Right ventricle myocardium superior (tissue), 1 donor: ENCODE measurements around the gene ALPI. TPM values are rescaled to one million over a fixed set of nuclear protein-coding genes. Genes with fewer than 3 reads are reported as not detected.

ENCODE experiments used
- ATAC-seq: fragments of 200-7000 bp; cut with Tn5 transposase; one replicate; pipeline ENCODE4 v1.9.1; 2020; ENCODE audit warnings: mild to moderate bottlenecking; ENCODE audit not compliant: poor library complexity
- DNase-seq: peaks from one replicate; pipeline ENCODE4 v3.0.0-alpha.2; 2020
- intact Hi-C: fragments of 100-400 bp; cut with DNase I; formaldehyde crosslinking; loops from one replicate; pipeline ENCODE4 v1.11.2; 2022
- total RNA-seq: library from RNA; stranded (reverse); fragmentation: NEBNext Ultra II Directional; extraction: Animal tissue kit (Norgen Biotek cat#: 25700); gene quantifications from one replicate; pipeline ENCODE4 v1.2.1, GENCODE V29; 2021
- donor health status: DM: no; HTN: yes; CAD: no; lungs with severe emphysema.

The ALPI gene
- total RNA-seq, 1 donor from 2014 or later = not detected

GRCh38 chr2:232504438-232504837, 48.5 kb downstream of the ALPI start:
- no peak for ATAC-seq
- intact Hi-C loops = no loop called here
- DNase-seq = no peak

- intact Hi-C loops = no loop called here
- no peak for ATAC-seq
- no peak for DNase-seq
Observed at GRCh38 chr2:232505856-232506255, 49.9 kb downstream of the ALPI start.

GRCh38 chr2:232506709-232507108, 50.8 kb downstream of the ALPI start:
- no peak for ATAC-seq
- DNase-seq = no peak
- intact Hi-C loops = no loop called here

- intact Hi-C loops = no loop called here
- ATAC-seq = no peak
Observed at GRCh38 chr2:232508251-232508650, 52.3 kb downstream of the ALPI start.

More at GRCh38 chr2:232508251-232508650, 52.3 kb downstream of the ALPI start:
- DNase-seq = no peak

Other genes starting within 250 kb of the ALPI start
- gene ALPP, start 77.4 kb upstream of the ALPI start, total RNA-seq = not detected
- gene ALPG, start 49.3 kb upstream of the ALPI start, total RNA-seq = not detected
- not detected for gene ECEL1, start 31.7 kb downstream of the ALPI start, total RNA-seq
- gene PRSS56, start 64.2 kb downstream of the ALPI start, total RNA-seq = 0.19 TPM
- not detected for gene CHRND, start 70.0 kb downstream of the ALPI start, total RNA-seq
- not detected for gene CHRNG, start 83.5 kb downstream of the ALPI start, total RNA-seq
- gene TIGD1, start 94.4 kb downstream of the ALPI start, total RNA-seq = 1.7 TPM
- gene EIF4E2, start 94.5 kb downstream of the ALPI start, total RNA-seq = 41.1 TPM
- gene EFHD1, start 177.5 kb downstream of the ALPI start, total RNA-seq = 24.3 TPM
- 60.2 TPM for gene GIGYF2, start 241.2 kb downstream of the ALPI start, total RNA-seq